HEK293 (cell line): ENCODE data around the gene MAGI1.

Source experiments
- CTCF ChIA-PET: fragments of 350-600 bp; formaldehyde crosslinking; extraction: SDS; loops from one replicate; lab custom pipeline; 2021; ENCODE audit warnings: antibody characterized with exemption; lab: Yijun Ruan, JAX
- POLR2A ChIA-PET: fragments of 300-600 bp; formaldehyde crosslinking; extraction: SDS; loops from one replicate; lab custom pipeline; 2020; ENCODE audit warnings: antibody characterized with exemption, inconsistent platforms; lab: Yijun Ruan, JAX
- H3K27ac ChIP-seq: fragments of 200-500 bp; sonication (Bioruptor generic); 2 replicates; pipeline ENCODE4 v1.5.1; 2014; ENCODE audit warnings: low read depth, low read length, control low read depth, inconsistent platforms; ENCODE audit errors: extremely low read depth
- H3K36me3 ChIP-seq, 2 experiments: fragments of 200-500 bp in 1 of 2; sonication (Bioruptor generic) in 1 of 2; 1 replicate in 1 of 2; 2 replicates in 1 of 2; pipeline ENCODE4 v1.5.1; 2014 to 2017; ENCODE audit warnings: inconsistent platforms in 2 of 2, low read length in 2 of 2; ENCODE audit not compliant: control insufficient read depth in 2 of 2, insufficient read depth in 1 of 2
- H3K4me1 ChIP-seq: fragments of 200-500 bp; sonication (Bioruptor generic); 2 replicates; pipeline ENCODE4 v1.5.1; 2014; ENCODE audit warnings: mild to moderate bottlenecking, low read length, inconsistent platforms; ENCODE audit not compliant: control insufficient read depth, insufficient read depth
- H3K4me3 ChIP-seq: 2 replicates; pipeline ENCODE4 v1.5.1; 2011; ENCODE audit warnings: low read depth, mild to moderate bottlenecking, control low read depth, low read length, moderate library complexity
- H3K9me3 ChIP-seq: fragments of 200-500 bp; sonication (Bioruptor generic); 2 replicates; pipeline ENCODE4 v1.5.1; 2014; ENCODE audit warnings: low read depth, low read length, inconsistent platforms; ENCODE audit not compliant: control insufficient read depth, insufficient read depth
- EGR2 ChIP-seq: fragments of 450-650 bp; formaldehyde crosslinking; IDR thresholded peaks from 2 replicates; pipeline ENCODE4 v1.5.1; 2016; ENCODE audit warnings: low read depth, missing biosample characterization, missing genetic modification characterization
- ELK4 ChIP-seq: IDR thresholded peaks from 2 replicates; pipeline ENCODE4 v1.6.1; 2011; ENCODE audit warnings: mild to moderate bottlenecking, low read depth, low read length, borderline replicate concordance
- MYNN ChIP-seq: fragments of 450-650 bp; formaldehyde crosslinking; IDR thresholded peaks from 2 replicates; pipeline ENCODE4 v1.5.1; 2016; ENCODE audit warnings: missing biosample characterization, missing genetic modification characterization, borderline replicate concordance
- PBX3 ChIP-seq: sonication (generic); formaldehyde crosslinking; IDR thresholded peaks from 2 replicates; pipeline ENCODE4 v1.8.1; 2022; ENCODE audit warnings: mild to moderate bottlenecking, moderate library complexity, missing genetic modification reagents
- SP3 ChIP-seq: fragments of 450-650 bp; formaldehyde crosslinking; IDR thresholded peaks from 2 replicates; pipeline ENCODE4 v1.5.1; 2016; ENCODE audit warnings: missing biosample characterization, missing genetic modification characterization
- TCF7L2 ChIP-seq: IDR thresholded peaks from 2 replicates; pipeline ENCODE4 v1.6.1; 2011; ENCODE audit warnings: low read depth, mild to moderate bottlenecking, inconsistent platforms, low read length, moderate library complexity, borderline replicate concordance
- TRIM28 ChIP-seq: IDR thresholded peaks from 2 replicates; pipeline ENCODE4 v1.6.1; 2011; ENCODE audit warnings: low read length, control low read depth, borderline replicate concordance
- ZNF146 ChIP-seq: fragments of 450-650 bp; formaldehyde crosslinking; IDR thresholded peaks from 2 replicates; pipeline ENCODE4 v1.5.1; 2016; ENCODE audit warnings: missing biosample characterization, missing genetic modification characterization
- ZNF202 ChIP-seq: fragments of 450-650 bp; formaldehyde crosslinking; IDR thresholded peaks from 2 replicates; pipeline ENCODE4 v1.5.1; 2016; ENCODE audit warnings: missing biosample characterization, missing genetic modification characterization, borderline replicate concordance
- ZNF221 ChIP-seq: fragments of 450-650 bp; formaldehyde crosslinking; IDR thresholded peaks from 2 replicates; pipeline ENCODE4 v1.5.1; 2017; ENCODE audit warnings: missing biosample characterization, missing genetic modification characterization, borderline replicate concordance
- ZNF280C ChIP-seq: fragments of 450-650 bp; formaldehyde crosslinking; IDR thresholded peaks from 2 replicates; pipeline ENCODE4 v1.5.1; 2016; ENCODE audit warnings: missing biosample characterization, missing genetic modification characterization
- ZNF280D ChIP-seq: fragments of 450-650 bp; formaldehyde crosslinking; IDR thresholded peaks from 2 replicates; pipeline ENCODE4 v1.5.1; 2016; ENCODE audit warnings: missing biosample characterization, missing genetic modification characterization
- ZNF324 ChIP-seq: fragments of 450-650 bp; formaldehyde crosslinking; IDR thresholded peaks from 2 replicates; pipeline ENCODE4 v1.5.1; 2016; ENCODE audit warnings: missing biosample characterization, missing genetic modification characterization
- ZNF623 ChIP-seq: fragments of 450-650 bp; formaldehyde crosslinking; IDR thresholded peaks from 2 replicates; pipeline ENCODE4 v1.5.1; 2016; ENCODE audit warnings: missing biosample characterization, missing genetic modification characterization
- ZNF677 ChIP-seq: fragments of 450-650 bp; IDR thresholded peaks from 2 replicates; pipeline ENCODE4 v1.5.0; 2018; ENCODE audit warnings: missing biosample characterization, mild to moderate bottlenecking, missing genetic modification characterization, moderate library complexity
- ZNF768 ChIP-seq: fragments of 450-650 bp; formaldehyde crosslinking; IDR thresholded peaks from 2 replicates; pipeline ENCODE4 v1.5.1; 2018; ENCODE audit warnings: missing biosample characterization, mild to moderate bottlenecking, missing genetic modification characterization
- ZSCAN23 ChIP-seq: fragments of 450-650 bp; formaldehyde crosslinking; IDR thresholded peaks from 2 replicates; pipeline ENCODE4 v1.5.1; 2016; ENCODE audit warnings: missing biosample characterization, missing genetic modification characterization
- TF ChIP-seq, protein P1 (sequence below): fragments of 450-650 bp; formaldehyde crosslinking; IDR thresholded peaks from 2 replicates; pipeline ENCODE4 v1.5.1; 2016; ENCODE audit warnings: missing biosample characterization, missing genetic modification characterization
- TF ChIP-seq, protein P2 (sequence below): fragments of 450-650 bp; formaldehyde crosslinking; IDR thresholded peaks from 2 replicates; pipeline ENCODE4 v1.5.1; 2016; ENCODE audit warnings: missing biosample characterization, missing genetic modification characterization
- TF ChIP-seq, protein P3 (sequence below): fragments of 450-650 bp; formaldehyde crosslinking; IDR thresholded peaks from 2 replicates; pipeline ENCODE4; 2016; ENCODE audit warnings: missing biosample characterization, missing genetic modification characterization
- TF ChIP-seq, protein P4 (sequence below): fragments of 450-650 bp; IDR thresholded peaks from 2 replicates; pipeline ENCODE4 v1.5.1; 2018; ENCODE audit warnings: missing biosample characterization, missing genetic modification characterization

MAGI1 gene

GRCh38 chr3:65924762-65925161 lies 114.0 kb downstream of the MAGI1 start (continued):
- TF ChIP-seq, protein P1, sequence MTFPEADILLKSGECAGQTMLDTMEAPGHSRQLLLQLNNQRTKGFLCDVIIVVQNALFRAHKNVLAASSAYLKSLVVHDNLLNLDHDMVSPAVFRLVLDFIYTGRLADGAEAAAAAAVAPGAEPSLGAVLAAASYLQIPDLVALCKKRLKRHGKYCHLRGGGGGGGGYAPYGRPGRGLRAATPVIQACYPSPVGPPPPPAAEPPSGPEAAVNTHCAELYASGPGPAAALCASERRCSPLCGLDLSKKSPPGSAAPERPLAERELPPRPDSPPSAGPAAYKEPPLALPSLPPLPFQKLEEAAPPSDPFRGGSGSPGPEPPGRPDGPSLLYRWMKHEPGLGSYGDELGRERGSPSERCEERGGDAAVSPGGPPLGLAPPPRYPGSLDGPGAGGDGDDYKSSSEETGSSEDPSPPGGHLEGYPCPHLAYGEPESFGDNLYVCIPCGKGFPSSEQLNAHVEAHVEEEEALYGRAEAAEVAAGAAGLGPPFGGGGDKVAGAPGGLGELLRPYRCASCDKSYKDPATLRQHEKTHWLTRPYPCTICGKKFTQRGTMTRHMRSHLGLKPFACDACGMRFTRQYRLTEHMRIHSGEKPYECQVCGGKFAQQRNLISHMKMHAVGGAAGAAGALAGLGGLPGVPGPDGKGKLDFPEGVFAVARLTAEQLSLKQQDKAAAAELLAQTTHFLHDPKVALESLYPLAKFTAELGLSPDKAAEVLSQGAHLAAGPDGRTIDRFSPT: peak; percentile 42; the same call in 1 of the 2 replicates
- TF ChIP-seq ZNF768 (tag by site-specific recombination): no peak
- TF ChIP-seq ZNF221 (tag by site-specific recombination): no peak
- no peak for TF ChIP-seq ZNF202 (tag by site-specific recombination)
- TF ChIP-seq TCF7L2: peak; percentile 82; the same call in 1 of the 2 replicates
- no peak for TF ChIP-seq ZNF324 (tag by site-specific recombination)
- TF ChIP-seq ZNF623 (tag by site-specific recombination): no peak
- TF ChIP-seq, protein P2, sequence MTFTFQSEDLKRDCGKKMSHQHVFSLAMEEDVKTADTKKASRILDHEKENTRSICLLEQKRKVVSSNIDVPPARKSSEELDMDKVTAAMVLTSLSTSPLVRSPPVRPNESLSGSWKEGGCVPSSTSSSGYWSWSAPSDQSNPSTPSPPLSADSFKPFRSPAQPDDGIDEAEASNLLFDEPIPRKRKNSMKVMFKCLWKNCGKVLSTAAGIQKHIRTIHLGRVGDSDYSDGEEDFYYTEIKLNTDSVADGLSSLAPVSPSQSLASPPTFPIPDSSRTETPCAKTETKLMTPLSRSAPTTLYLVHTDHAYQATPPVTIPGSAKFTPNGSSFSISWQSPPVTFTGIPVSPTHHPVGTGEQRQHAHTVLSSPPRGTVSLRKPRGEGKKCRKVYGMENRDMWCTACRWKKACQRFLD: no peak

GRCh38 chr3:65922441-65922840 lies 116.3 kb downstream of the MAGI1 start:
- ChIA-PET CTCF (no interaction called here), POLR2A (no interaction called here)
- no peaks in the 10 kb centered on the region for H3K36me3 ChIP-seq
- peaks cover 3% of the 10 kb centered on the region; the same call in 1 of the 2 replicates for H3K4me1 ChIP-seq
- H3K4me3 ChIP-seq: no peak overlapping the region
- H3K27ac ChIP-seq: no peak overlapping the region
- TF ChIP-seq, protein P3, sequence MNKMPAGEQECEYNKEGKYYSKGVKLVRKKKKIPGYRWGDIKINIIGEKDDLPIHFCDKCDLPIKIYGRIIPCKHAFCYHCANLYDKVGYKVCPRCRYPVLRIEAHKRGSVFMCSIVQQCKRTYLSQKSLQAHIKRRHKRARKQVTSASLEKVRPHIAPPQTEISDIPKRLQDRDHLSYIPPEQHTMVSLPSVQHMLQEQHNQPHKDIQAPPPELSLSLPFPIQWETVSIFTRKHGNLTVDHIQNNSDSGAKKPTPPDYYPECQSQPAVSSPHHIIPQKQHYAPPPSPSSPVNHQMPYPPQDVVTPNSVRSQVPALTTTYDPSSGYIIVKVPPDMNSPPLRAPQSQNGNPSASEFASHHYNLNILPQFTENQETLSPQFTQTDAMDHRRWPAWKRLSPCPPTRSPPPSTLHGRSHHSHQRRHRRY (tag by site-specific recombination): no peak
- TF ChIP-seq TRIM28 (no peak), ZSCAN23 (tag by site-specific recombination) (no peak), ZNF280C (tag by site-specific recombination) (no peak), ZNF677 (no peak), ZNF280D (no peak), SP3 (tag by site-specific recombination) (no peak), MYNN (tag by site-specific recombination) (no peak), ELK4 (no peak), EGR2 (no peak), PBX3 (CRISPR knock-in tag) (no peak), ZNF146 (tag by site-specific recombination) (no peak)
- TF ChIP-seq, protein P4, sequence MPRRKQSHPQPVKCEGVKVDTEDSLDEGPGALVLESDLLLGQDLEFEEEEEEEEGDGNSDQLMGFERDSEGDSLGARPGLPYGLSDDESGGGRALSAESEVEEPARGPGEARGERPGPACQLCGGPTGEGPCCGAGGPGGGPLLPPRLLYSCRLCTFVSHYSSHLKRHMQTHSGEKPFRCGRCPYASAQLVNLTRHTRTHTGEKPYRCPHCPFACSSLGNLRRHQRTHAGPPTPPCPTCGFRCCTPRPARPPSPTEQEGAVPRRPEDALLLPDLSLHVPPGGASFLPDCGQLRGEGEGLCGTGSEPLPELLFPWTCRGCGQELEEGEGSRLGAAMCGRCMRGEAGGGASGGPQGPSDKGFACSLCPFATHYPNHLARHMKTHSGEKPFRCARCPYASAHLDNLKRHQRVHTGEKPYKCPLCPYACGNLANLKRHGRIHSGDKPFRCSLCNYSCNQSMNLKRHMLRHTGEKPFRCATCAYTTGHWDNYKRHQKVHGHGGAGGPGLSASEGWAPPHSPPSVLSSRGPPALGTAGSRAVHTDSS (tag by site-specific recombination): no peak
- TF ChIP-seq, protein P2: no peak
- no peaks in the 10 kb centered on the region for H3K9me3 ChIP-seq
